WTC11 (cell line): ENCODE results near the gene INTS7.

Experiments used
- ATF3 ChIP-seq: sonication (generic); formaldehyde crosslinking; conservative IDR thresholded peaks from 2 replicates; pipeline ENCODE4 v1.8.1; 2022; ENCODE audit warnings: mild to moderate bottlenecking, missing genetic modification reagents
- CTCF ChIP-seq: fragments of 200-600 bp; IDR thresholded peaks from 2 replicates; pipeline ENCODE4 v1.8.0; 2022; ENCODE audit warnings: antibody characterized with exemption
- E2F5 ChIP-seq: sonication (generic); formaldehyde crosslinking; IDR thresholded peaks from 2 replicates; pipeline ENCODE4 v1.8.1; 2022; ENCODE audit warnings: mild to moderate bottlenecking, moderate library complexity, missing genetic modification reagents
- ETV6 ChIP-seq: sonication (generic); formaldehyde crosslinking; IDR thresholded peaks from 2 replicates; pipeline ENCODE4 v1.8.1; 2022; ENCODE audit warnings: mild to moderate bottlenecking, missing genetic modification reagents
- FOXJ3 ChIP-seq: sonication (generic); formaldehyde crosslinking; IDR thresholded peaks from 2 replicates; pipeline ENCODE4 v1.9.0; 2021; ENCODE audit warnings: missing genetic modification reagents, mild to moderate bottlenecking, borderline replicate concordance
- IRF1 ChIP-seq: sonication (generic); formaldehyde crosslinking; IDR thresholded peaks from 2 replicates; pipeline ENCODE4 v1.8.0; 2023; ENCODE audit warnings: missing genetic modification reagents
- MXD4 ChIP-seq: fragments of 250-450 bp; sonication (Bioruptor Pico); IDR thresholded peaks from 2 replicates; pipeline ENCODE4 v1.8.0; 2021; ENCODE audit warnings: mild to moderate bottlenecking, moderate library complexity, borderline replicate concordance
- NR3C1 ChIP-seq: sonication (generic); formaldehyde crosslinking; conservative IDR thresholded peaks from 2 replicates; pipeline ENCODE4 v1.8.1; 2023; ENCODE audit warnings: low read depth, mild to moderate bottlenecking, missing genetic modification reagents
- OVOL2 ChIP-seq: fragments of 250-450 bp; sonication (Bioruptor Pico); IDR thresholded peaks from 2 replicates; pipeline ENCODE4 v1.9.0; 2021; ENCODE audit warnings: mild to moderate bottlenecking, borderline replicate concordance
- USF1 ChIP-seq: sonication (generic); formaldehyde crosslinking; IDR thresholded peaks from 2 replicates; pipeline ENCODE4 v1.8.0; 2022; ENCODE audit warnings: mild to moderate bottlenecking, missing genetic modification reagents
- ZNF263 ChIP-seq: sonication (generic); formaldehyde crosslinking; IDR thresholded peaks from 2 replicates; pipeline ENCODE4 v1.8.1; 2022; ENCODE audit warnings: low read depth, mild to moderate bottlenecking, moderate library complexity, missing genetic modification reagents
- ZNF281 ChIP-seq: sonication (generic); formaldehyde crosslinking; IDR thresholded peaks from 2 replicates; pipeline ENCODE4 v1.8.0; 2023; ENCODE audit warnings: mild to moderate bottlenecking, missing genetic modification reagents
- ZSCAN18 ChIP-seq: fragments of 250-450 bp; sonication (Bioruptor Pico); IDR thresholded peaks from 2 replicates; pipeline ENCODE4 v2.1.2; 2022; ENCODE audit warnings: mild to moderate bottlenecking, moderate library complexity

GRCh38 chr1:211891708-211892107, 143.6 kb downstream of the INTS7 start:
- TF ChIP-seq OVOL2 (no peak), CTCF (no peak), IRF1 (CRISPR knock-in tag) (no peak), ATF3 (CRISPR knock-in tag) (no peak), FOXJ3 (no peak), ZSCAN18 (CRISPR knock-in tag) (no peak), ZNF263 (CRISPR knock-in tag) (no peak), E2F5 (CRISPR knock-in tag) (no peak), USF1 (CRISPR knock-in tag) (no peak), MXD4 (CRISPR knock-in tag) (no peak), NR3C1 (CRISPR knock-in tag) (no peak), ETV6 (no peak), ZNF281 (CRISPR knock-in tag) (no peak)
